ENCODE results near the gene SLC9A8. TPM values are rescaled to one million over a fixed set of nuclear protein-coding genes. Genes with fewer than 3 reads are reported as not detected.

The SLC9A8 gene
- total RNA-seq, 1 experiment from 2014 or later: 21.4 TPM

DNA sequence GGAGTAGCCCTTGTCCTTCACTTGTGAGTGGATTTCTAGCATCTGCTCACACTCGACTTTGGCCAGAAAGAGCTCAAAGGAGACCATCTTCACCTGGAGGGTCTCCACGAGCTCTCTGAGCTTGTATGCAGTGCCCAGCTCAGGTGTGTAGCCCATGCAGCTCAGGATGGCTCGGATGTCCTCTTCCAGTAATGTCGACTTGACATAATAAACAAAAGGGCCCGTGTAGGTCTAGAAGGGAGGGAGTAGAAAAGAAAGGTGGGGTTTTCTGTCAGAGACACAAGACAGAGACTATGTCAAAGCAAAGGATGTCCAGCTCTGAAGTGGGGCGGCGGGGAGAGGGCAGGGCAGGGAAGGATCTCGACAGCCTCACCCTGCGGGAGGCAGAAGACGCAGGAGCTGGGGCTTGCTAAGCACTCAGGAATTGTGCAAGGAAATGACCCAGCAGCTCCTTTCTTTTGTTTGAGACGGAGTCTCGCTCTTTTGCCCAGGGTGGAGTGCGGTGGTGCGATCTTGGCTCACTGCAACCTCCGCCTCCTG, 94.1 kb downstream of the SLC9A8 start:
- H3K4me2 ChIP-seq: no peak overlapping the region
- no peak overlapping the region for H3K4me3 ChIP-seq
- H3K79me2 ChIP-seq (ENCODE audit: low read depth): peaks cover 25% of the 10 kb centered on the region
- no peaks in the 10 kb centered on the region for H3K9me3 ChIP-seq (ENCODE audit: insufficient read depth, low read depth)
- BruUV-seq (replicated peaks): no TSS peak
- POLR2A ChIA-PET (ENCODE audit: unreplicated experiment): no interaction called here
- no peak for DNase-seq
- intact Hi-C loops (cut with micrococcal nuclease; ENCODE audit: unreplicated experiment): no loop called here
- no peaks in the 10 kb centered on the region for H3K27me3 ChIP-seq (ENCODE audit: insufficient read depth, low read depth)
- no peaks in the 10 kb centered on the region for H3K4me1 ChIP-seq (replicated peaks; ENCODE audit: insufficient read depth)
- peaks cover 28% of the 10 kb centered on the region for H4K20me1 ChIP-seq (ENCODE audit: insufficient read depth)
- no peak overlapping the region for H3K27ac ChIP-seq
- H2AFZ ChIP-seq: no peak overlapping the region
- TF ChIP-seq, protein P1, sequence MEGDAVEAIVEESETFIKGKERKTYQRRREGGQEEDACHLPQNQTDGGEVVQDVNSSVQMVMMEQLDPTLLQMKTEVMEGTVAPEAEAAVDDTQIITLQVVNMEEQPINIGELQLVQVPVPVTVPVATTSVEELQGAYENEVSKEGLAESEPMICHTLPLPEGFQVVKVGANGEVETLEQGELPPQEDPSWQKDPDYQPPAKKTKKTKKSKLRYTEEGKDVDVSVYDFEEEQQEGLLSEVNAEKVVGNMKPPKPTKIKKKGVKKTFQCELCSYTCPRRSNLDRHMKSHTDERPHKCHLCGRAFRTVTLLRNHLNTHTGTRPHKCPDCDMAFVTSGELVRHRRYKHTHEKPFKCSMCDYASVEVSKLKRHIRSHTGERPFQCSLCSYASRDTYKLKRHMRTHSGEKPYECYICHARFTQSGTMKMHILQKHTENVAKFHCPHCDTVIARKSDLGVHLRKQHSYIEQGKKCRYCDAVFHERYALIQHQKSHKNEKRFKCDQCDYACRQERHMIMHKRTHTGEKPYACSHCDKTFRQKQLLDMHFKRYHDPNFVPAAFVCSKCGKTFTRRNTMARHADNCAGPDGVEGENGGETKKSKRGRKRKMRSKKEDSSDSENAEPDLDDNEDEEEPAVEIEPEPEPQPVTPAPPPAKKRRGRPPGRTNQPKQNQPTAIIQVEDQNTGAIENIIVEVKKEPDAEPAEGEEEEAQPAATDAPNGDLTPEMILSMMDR (conservative IDR thresholded peaks at IDR 0.05): no peak
- no peak for TF ChIP-seq EZH2 (IDR thresholded peaks at IDR 0.05; ENCODE audit: low read depth)
- H3K9me2 ChIP-seq (ENCODE audit: insufficient read depth): no peaks in the 10 kb centered on the region
- peaks cover 48% of the 10 kb centered on the region for H3K36me3 ChIP-seq (ENCODE audit: low read depth)
- H3F3A ChIP-seq (ENCODE audit: insufficient read depth, low read depth): peaks cover 22% of the 10 kb centered on the region; the same call in 1 of the 2 replicates
- CTCF ChIA-PET: interaction anchor here (0.6 kb wide), 1 partner anchor 9 kb away, joined by 4 read pairs; the partner anchor contains the start of gene SPATA2

DNA sequence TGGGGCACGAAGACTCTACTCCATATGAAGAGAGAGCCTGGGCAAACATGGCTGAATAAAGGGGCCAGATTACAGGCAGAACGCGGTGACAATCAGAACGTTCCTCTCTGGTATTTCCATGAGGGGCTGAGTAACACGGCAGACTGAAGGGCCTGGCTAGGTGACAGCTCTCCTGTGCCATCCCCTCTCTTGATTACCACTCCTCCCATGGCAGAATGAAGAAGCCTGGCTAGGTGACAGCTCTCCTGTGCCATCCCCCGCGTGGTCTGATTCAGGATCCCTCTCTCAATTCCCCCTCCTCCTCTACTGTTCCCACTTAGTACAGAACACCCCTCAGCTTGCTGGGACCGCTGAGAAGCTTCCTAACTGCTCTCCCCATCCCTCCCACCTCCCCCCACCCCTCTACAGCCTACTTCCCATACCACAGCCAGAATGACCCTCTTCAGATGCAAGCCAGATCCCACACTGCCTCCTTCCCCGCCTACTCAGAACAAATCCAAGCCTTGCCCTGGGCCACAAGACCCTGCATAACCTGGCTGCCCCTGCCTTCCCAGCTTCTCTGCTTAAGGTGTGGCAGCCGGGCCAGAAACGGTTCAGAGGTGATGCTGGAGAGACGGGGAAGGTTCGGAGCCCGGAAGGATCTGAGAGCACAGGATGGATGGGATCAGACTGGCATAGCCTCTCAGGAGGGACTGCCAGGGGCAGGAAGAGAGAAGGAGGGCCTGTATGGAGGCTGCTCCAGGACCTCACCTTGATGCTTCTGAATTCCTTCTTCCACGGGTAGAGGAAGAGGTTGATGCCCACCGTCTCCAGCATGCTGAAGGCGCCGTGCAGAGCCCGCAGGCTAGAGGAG, 95.0 kb downstream of the SLC9A8 start:
- H3K4me1 ChIP-seq (replicated peaks; ENCODE audit: insufficient read depth): no peaks in the 10 kb centered on the region
- no peaks in the 10 kb centered on the region for H3K9me2 ChIP-seq (ENCODE audit: insufficient read depth)
- ChIA-PET CTCF (no interaction called here), POLR2A (ENCODE audit: unreplicated experiment) (no interaction called here)
- no peak overlapping the region for H3K4me2 ChIP-seq
- H4K20me1 ChIP-seq (ENCODE audit: insufficient read depth): peaks cover 38% of the 10 kb centered on the region
- no TSS peak for BruUV-seq (replicated peaks)
- peaks cover 48% of the 10 kb centered on the region for H3K36me3 ChIP-seq (ENCODE audit: low read depth)
- H3K27me3 ChIP-seq (ENCODE audit: insufficient read depth, low read depth): no peaks in the 10 kb centered on the region
- DNase-seq: no peak
- H3K79me2 ChIP-seq (ENCODE audit: low read depth): peaks cover 34% of the 10 kb centered on the region
- TF ChIP-seq EZH2 (IDR thresholded peaks at IDR 0.05; ENCODE audit: low read depth): no peak
- TF ChIP-seq, protein P1 (conservative IDR thresholded peaks at IDR 0.05): no peak
- no peak overlapping the region for H3K27ac ChIP-seq
- H3F3A ChIP-seq (ENCODE audit: insufficient read depth, low read depth): peaks cover 12% of the 10 kb centered on the region; the same call in 1 of the 2 replicates
- no peak overlapping the region for H2AFZ ChIP-seq
- no peaks in the 10 kb centered on the region for H3K9me3 ChIP-seq (ENCODE audit: insufficient read depth, low read depth)
- intact Hi-C loops (cut with micrococcal nuclease; ENCODE audit: unreplicated experiment): no loop called here
- no peak overlapping the region for H3K4me3 ChIP-seq

DNA sequence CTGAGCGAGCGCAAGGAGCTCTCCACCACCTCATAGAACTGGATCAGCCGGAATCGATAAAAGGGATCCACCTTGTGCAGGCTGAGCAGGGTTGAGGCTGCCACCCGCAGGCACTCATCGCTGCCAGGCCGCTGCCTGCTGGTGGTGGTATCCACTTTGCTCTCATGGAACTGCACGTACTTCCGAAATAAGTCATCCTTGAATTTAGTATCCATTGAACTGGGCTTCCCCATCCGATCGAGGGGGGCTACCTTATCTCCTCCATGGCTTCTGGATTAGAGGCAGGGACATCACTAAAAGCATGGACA, 95.6 kb downstream of the SLC9A8 start:
- H3K27ac ChIP-seq: no peak overlapping the region
- H4K20me1 ChIP-seq (ENCODE audit: insufficient read depth): peaks cover 41% of the 10 kb centered on the region
- H3K9me3 ChIP-seq (ENCODE audit: insufficient read depth, low read depth): no peaks in the 10 kb centered on the region
- ChIA-PET CTCF (no interaction called here), POLR2A (ENCODE audit: unreplicated experiment) (no interaction called here)
- no peak overlapping the region for H2AFZ ChIP-seq
- no peak overlapping the region for H3K4me3 ChIP-seq
- TF ChIP-seq, protein P1 (conservative IDR thresholded peaks at IDR 0.05): no peak
- no peak for TF ChIP-seq EZH2 (IDR thresholded peaks at IDR 0.05; ENCODE audit: low read depth)
- peaks cover 1% of the 10 kb centered on the region for H3K4me1 ChIP-seq (replicated peaks; ENCODE audit: insufficient read depth)
- no peak for DNase-seq
- BruUV-seq (replicated peaks): no TSS peak
- H3K79me2 ChIP-seq (ENCODE audit: low read depth): peaks cover 40% of the 10 kb centered on the region
- peaks cover 11% of the 10 kb centered on the region; the same call in 1 of the 2 replicates for H3F3A ChIP-seq (ENCODE audit: insufficient read depth, low read depth)
- intact Hi-C loops (cut with micrococcal nuclease; ENCODE audit: unreplicated experiment): no loop called here
- no peaks in the 10 kb centered on the region for H3K27me3 ChIP-seq (ENCODE audit: insufficient read depth, low read depth)
- H3K36me3 ChIP-seq (ENCODE audit: low read depth): peaks cover 48% of the 10 kb centered on the region
- no peaks in the 10 kb centered on the region for H3K9me2 ChIP-seq (ENCODE audit: insufficient read depth)
- H3K4me2 ChIP-seq: no peak overlapping the region
